ENCODE data around the gene LDAH.

DNA sequence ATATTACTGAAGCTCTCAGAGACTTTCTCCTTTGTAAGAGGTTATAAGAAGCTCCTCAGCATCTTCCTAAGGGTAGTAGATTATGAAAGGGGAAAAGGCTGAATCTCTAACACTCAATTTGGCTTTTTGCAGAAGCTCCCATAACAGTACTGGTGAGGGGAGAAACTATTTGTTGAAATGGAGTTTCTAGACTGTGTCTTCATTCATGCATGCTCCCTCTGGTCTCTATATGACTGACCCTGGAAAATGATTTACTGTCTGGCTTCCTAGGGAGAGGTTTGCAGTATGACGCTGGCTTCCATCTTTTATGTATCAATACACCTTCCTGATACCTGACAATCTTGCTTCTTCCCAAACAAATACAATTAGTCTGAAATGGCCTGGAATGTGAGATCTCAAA is 63.9 kb downstream of the LDAH start:
- TF ChIP-seq, protein P1, sequence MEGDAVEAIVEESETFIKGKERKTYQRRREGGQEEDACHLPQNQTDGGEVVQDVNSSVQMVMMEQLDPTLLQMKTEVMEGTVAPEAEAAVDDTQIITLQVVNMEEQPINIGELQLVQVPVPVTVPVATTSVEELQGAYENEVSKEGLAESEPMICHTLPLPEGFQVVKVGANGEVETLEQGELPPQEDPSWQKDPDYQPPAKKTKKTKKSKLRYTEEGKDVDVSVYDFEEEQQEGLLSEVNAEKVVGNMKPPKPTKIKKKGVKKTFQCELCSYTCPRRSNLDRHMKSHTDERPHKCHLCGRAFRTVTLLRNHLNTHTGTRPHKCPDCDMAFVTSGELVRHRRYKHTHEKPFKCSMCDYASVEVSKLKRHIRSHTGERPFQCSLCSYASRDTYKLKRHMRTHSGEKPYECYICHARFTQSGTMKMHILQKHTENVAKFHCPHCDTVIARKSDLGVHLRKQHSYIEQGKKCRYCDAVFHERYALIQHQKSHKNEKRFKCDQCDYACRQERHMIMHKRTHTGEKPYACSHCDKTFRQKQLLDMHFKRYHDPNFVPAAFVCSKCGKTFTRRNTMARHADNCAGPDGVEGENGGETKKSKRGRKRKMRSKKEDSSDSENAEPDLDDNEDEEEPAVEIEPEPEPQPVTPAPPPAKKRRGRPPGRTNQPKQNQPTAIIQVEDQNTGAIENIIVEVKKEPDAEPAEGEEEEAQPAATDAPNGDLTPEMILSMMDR (IDR thresholded peaks at IDR 0.05), result no peak
- TF ChIP-seq EZH2 (IDR thresholded peaks at IDR 0.05; ENCODE audit: borderline replicate concordance, insufficient read depth, low read depth, low read length, poor library complexity, severe bottlenecking), result no peak
